Activated CD4-positive, alpha-beta T cell treated with anti-CD3 and anti-CD28 coated beads, Interleukin-2, amount 50 U/mL, for 4 hours (primary cell): ENCODE data around the gene CELA3A.

ENCODE experiments used
- DNase-seq, 2 experiments: peaks; one replicate each; pipeline ENCODE4 v3.0.0-alpha.2; 2020

The CELA3A gene

DNA sequence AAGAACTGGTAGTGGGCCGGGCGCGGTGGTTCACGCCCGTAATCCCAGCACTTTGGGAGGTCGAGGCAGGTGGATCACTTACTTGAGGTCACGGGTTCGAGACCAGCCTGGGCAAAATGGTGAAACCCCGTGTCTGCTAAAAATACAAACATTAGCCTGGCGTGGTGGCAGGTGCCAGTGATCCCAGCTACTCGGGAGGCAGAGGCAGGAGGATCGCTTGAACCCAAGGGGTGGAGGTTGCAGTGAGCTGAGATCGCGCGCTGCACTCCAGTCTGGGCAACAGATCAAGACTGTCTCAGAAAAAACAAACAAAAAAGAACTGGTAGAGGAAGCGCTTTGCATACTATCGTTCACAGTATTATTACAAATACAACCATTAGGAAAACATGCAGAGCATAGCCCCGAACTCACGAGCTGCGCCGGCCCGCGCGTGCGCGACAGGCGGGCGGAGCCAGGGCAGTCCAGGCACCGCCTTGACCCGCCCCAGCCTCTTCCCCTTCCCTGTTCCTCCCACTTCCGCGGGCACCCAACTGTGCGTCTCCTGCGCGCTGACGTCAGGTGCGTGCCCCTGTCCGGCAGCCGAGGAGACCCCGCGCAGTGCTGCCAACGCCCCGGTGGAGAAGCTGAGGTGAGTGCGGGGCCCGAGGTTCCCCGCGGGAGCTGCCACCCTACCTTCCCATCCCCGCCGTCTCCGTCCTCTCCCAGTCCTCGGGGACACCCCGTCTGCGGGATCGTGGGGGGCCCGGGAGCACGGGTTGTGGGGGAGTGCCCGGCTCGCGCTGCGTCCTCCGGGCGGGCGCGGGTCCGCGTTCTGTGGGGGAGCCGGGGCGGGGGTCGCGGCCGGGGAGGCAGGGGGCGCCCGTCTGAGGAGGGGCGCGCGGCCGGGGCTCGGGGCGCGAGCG lies 50.9 kb downstream of the CELA3A start, which contains the start of gene CDC42:
CDC42 (plus strand) TSS at position 595 of the 902 bp plus-strand sequence. CDS start 25,770 bp downstream, outside the sequence.
- DNase-seq, result peak; percentile 94 to 95

DNA sequence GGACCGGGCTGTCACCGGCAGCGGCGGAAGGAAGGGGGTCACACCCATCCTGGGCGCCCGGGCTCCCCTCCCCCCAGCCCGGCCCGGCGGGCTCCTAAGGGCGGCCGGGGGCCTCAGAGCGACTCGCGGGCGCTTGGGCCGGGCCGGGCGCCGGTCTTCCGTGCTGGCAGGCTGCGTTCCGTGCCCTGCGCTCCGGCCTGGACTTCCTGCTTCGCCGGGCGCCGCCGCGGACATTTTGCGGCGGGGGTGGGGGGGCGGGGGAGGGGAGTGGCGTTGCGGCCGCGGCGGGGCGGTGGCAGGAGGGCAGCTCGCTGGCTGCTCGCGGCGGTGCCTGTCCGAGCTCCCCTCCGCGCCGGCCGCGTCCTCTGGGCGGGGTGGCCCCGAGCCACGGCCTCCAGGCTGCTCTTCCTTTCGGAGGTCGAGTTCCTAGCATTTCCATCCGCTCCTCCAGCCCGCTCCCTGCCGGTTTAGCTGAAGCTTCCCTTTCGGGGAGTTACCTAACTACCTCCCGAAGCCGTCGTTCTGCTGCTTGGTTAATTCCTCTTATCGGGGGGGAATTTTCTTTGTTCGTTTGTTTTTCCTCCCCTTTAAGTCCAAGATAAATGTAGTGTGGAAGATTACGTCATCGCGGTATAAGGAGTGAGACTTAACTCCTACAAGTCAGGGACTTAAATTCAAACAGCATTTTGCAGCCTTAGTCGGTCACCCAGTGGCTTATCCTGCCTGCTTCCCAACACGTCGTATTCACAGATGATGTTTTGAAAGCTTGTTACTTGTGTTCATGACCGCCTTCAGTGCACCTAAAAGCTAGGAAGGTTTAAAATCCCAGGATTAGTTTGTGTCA lies 51.8 kb downstream of the CELA3A start:
- peak; percentile 11 to 28 for DNase-seq

DNA sequence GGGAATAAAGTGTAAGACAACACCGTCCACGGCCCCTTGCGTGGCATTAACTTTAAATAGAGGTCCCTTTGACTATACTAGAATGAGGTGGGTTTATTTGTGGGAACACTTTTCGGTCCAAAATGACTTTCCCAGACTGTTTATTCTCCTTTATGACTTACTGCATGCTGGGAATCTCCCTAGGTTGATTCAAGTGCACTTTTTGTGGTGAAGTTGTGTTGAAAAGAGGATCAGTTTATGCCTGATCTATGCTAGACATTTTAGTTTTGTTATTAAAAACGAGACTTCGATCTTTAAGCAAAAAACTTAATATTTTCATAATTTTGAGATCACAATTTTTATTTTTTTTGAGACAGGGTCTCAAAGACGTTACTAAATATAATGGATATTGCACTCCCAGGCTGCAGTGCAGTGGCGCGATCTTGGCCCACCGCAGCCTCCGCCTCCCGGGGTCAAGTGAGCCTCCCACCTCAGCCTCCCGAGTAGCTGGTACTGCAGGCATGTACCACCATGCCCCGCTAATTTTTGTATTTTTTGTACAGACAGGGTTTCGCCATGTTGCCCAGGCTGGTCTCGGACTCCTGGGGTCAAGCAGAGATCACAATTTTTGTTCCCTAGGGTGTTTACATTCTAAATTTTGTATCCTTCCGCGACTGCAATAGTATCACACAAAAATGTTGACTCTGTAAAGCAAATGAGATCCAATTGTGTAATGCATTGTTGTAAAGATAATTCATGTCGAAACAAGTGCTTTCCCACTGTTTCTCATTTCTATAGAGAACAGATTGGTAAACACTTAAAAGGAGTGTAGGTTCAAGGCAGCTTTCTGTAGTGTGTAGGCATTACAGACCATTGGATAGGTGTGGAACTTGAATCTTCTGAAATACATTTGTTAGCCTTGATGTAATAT lies 52.7 kb downstream of the CELA3A start:
- DNase-seq, result no peak

DNA sequence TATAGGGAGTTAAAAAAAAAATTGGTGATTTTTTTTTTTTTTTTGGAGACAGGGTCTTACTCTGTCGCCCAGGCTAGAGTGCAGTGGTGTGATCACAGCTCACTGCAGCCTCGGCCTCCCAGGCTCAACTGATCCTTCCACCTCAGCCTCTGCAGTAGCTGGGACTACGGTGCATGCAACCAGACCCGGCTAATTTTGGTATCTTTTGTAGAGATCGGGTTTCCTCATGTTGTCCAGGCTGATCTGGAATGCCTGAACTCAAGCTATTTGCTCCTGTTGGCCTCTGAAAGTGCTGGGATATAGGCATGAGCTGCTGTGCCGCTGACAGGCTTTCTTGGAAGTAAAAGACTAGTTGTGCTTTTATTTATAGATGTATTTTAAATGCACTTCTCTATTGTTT lies 54.0 kb downstream of the CELA3A start:
- no peak for DNase-seq

DNA sequence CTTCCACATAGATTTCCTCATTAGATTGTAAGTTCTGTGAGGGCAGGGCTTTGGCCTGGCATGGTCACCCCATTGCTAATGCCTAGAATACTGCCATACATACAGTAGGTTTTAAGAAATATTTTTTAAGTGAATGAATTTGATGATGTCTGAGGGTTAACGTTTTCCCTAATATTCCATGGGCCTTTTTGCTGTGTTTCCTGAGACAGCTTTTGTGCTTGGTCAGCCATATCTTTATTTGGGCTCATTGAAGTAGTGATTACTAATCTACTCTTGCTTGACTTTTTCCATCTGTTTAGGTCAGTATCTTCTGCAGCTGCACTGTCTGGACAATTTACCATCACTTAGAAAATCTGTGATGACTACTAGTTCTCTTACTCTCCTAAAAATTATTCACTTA lies 54.6 kb downstream of the CELA3A start:
- no peak for DNase-seq

DNA sequence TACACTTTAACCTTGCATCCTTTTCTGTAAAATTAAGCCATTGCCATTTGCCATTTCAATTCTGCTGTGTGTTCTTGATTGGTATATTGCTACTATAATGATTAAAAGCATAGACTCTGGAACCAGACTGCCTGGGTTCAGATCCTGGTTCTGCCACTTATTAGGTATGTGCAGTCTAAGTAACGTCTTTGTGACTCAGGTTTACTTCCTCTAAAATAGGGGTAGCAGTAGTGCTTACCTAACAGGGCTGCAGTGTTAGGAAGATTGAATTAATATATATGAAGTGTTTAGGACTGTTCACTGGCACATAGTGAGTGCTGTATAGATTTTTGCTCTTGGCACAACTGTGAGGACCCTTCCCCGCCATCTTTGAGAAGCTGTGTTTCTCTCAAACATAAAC lies 55.5 kb downstream of the CELA3A start:
- no peak for DNase-seq

DNA sequence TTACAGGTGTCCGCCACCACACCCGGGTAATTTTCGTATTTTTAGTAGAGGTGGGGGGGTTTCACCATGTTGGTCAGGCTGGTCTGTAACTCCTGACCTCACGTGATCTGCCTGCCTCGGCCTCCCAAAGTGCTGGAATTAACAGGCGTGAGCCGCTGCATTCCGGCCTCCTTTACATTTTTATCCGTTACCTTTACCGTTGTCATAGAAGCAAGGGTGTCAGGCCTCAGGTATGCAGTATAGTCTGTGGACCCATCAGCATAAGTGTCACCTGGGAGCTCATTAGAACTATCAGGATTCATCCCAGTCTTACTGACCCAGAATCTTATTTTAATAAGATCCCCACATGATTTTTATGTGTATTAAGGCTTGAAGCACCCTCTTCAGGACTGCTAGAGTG lies 56.4 kb downstream of the CELA3A start:
- no peak for DNase-seq
